ENCODE data around the gene ISG20L2.
A peak's percentile ranks its signal among the peaks of the same experiment; 100 is the strongest.

Gene ISG20L2

DNA sequence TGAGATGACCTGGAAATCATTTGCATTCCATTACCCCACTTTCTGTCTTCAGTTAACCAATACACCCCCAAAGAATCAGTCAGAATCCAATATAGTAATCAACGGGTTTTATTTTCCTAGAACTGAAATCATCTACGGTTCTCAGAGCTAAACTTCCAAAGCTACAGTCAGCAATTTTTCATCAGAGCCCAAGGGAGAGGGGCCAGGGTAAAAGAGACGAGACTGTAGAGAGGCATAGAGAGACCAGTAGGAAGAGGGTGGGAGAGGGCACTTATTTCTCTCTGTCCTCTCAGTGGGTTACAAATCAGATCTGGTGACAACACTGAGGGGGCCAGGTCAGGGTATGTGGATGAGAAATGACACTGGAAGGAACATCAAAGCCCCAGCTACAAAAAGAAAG lies 13.5 kb upstream of the ISG20L2 start:
- H3K36me3 Mint-ChIP-seq: peaks cover 52% of the 10 kb centered on the region
- H3K4me1 Mint-ChIP-seq: peaks cover 71% of the 10 kb centered on the region
- no peaks in the 10 kb centered on the region for H3K27me3 Mint-ChIP-seq
- H3K4me3 Mint-ChIP-seq: no peak overlapping the region
- no peak for DNase-seq
- H3K9me3 Mint-ChIP-seq: no peaks in the 10 kb centered on the region
- CTCF ChIA-PET: interaction anchor here (1.8 to 2.2 kb wide), 2 partner anchors 16 to 52 kb away, joined by 6 to 12 read pairs; no protein-coding TSS in a partner anchor
- H3K27ac Mint-ChIP-seq: peak overlapping the region; percentile 97

- Mint-ChIP-seq H3K4me3 (peak overlapping the region; percentile 97), H3K36me3 (peaks cover 51% of the 10 kb centered on the region), H3K4me1 (peaks cover 67% of the 10 kb centered on the region), H3K27me3 (no peaks in the 10 kb centered on the region), H3K9me3 (no peaks in the 10 kb centered on the region), H3K27ac (peak overlapping the region; percentile 97)
- CTCF ChIA-PET: interaction anchor here (0.9 to 2.2 kb wide), 5 partner anchors 11 to 118 kb away, joined by 4 to 17 read pairs (median 9); no protein-coding TSS in a partner anchor
- no peak for DNase-seq
These were observed 13.0 kb upstream of the ISG20L2 start for GRCh38 chr1:156741481-156741983.

- H3K9me3 Mint-ChIP-seq: no peaks in the 10 kb centered on the region
- peaks cover 61% of the 10 kb centered on the region for H3K4me1 Mint-ChIP-seq
- H3K27me3 Mint-ChIP-seq: no peaks in the 10 kb centered on the region
- DNase-seq: peak; percentile 98
- H3K27ac Mint-ChIP-seq: peak within 1 kb of the TSS; percentile 97
- peak within 1 kb of the TSS; percentile 97 for H3K4me3 Mint-ChIP-seq
- CTCF ChIA-PET: interaction anchor here (0.9 to 2.2 kb wide), 6 partner anchors 11 to 119 kb away, joined by 3 to 17 read pairs (median 5); partner anchors contain the start of genes ISG20L2 and METTL25B
- H3K36me3 Mint-ChIP-seq: peaks cover 51% of the 10 kb centered on the region
These were observed 12.3 kb upstream of the ISG20L2 start, which contains the start of gene MRPL24 for GRCh38 chr1:156740741-156741480. MRPL24 (minus strand) TSS chr1:156741088; CDS start chr1:156738704, 2,384 bp downstream.

DNA sequence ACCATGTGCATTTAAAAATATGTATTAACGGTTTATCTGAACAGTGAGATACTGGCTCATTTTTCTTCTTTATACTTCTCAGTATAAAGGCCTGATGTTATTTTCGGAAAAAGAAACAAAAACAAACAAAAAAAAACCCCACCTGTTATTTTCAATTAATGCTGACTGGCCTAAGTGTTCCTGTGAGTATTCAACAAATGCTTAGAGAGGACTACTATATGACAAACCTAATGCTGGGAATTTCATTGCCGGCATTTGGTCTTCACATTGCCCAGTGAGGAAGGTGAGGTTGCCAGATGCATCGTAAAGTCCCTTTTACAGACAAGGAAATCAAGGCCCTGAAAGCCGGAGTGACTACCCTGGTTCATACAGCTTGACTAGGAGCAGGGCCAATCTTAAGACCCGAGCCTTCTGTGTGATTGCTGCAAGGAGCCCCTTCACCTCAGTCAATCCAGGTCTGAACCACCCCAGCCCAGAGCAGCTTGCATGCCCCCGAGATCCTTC lies 11.7 kb upstream of the ISG20L2 start:
- Mint-ChIP-seq H3K27ac (peak overlapping the region; percentile 97), H3K4me1 (peaks cover 54% of the 10 kb centered on the region), H3K36me3 (peaks cover 47% of the 10 kb centered on the region), H3K9me3 (no peaks in the 10 kb centered on the region), H3K27me3 (no peaks in the 10 kb centered on the region), H3K4me3 (peak overlapping the region; percentile 97)
- CTCF ChIA-PET: interaction anchor here (0.9 to 2.0 kb wide), 5 partner anchors 10 to 119 kb away, joined by 3 to 17 read pairs (median 4); partner anchors contain the start of genes ISG20L2 and METTL25B
- no peak for DNase-seq

DNA sequence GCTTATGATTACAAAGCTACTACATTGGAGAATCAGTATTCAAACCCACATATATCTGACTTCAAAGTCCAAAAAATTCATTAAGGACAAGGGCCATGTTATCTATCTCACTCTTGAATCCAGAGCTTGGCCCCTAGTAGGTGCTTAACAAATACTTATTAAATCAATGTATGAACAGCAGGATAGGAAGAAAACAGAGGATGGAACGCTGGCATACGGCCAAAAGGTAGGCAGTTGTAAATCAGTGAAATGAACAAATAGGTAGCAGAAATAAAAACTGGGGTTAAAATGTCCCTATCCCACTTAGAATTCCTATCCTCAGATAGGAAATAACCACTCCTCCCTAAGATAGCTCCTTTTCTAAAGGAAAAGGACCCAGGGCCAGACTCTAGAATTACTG lies 10.3 kb upstream of the ISG20L2 start:
- no peak overlapping the region for H3K27ac Mint-ChIP-seq
- H3K4me3 Mint-ChIP-seq: no peak overlapping the region
- DNase-seq: no peak
- H3K9me3 Mint-ChIP-seq: no peaks in the 10 kb centered on the region
- CTCF ChIA-PET: interaction anchor here (1.3 kb wide), 2 partner anchors 8 to 12 kb away, joined by 5 to 9 read pairs; no protein-coding TSS in a partner anchor
- H3K4me1 Mint-ChIP-seq: peaks cover 45% of the 10 kb centered on the region
- H3K27me3 Mint-ChIP-seq: no peaks in the 10 kb centered on the region
- H3K36me3 Mint-ChIP-seq: peaks cover 40% of the 10 kb centered on the region

- H3K4me3 Mint-ChIP-seq: no peak overlapping the region
These were observed 9.8 kb upstream of the ISG20L2 start for GRCh38 chr1:156738407-156738806.

GRCh38 chr1:156733989-156734584 lies 5.5 kb upstream of the ISG20L2 start:
- no peaks in the 10 kb centered on the region for H3K27me3 Mint-ChIP-seq
- H3K9me3 Mint-ChIP-seq: no peaks in the 10 kb centered on the region
- no peak overlapping the region for H3K4me3 Mint-ChIP-seq
- H3K27ac Mint-ChIP-seq: no peak overlapping the region
- DNase-seq: no peak
- CTCF ChIA-PET: no interaction called here
- peaks cover 22% of the 10 kb centered on the region for H3K4me1 Mint-ChIP-seq
- H3K36me3 Mint-ChIP-seq: peaks cover 27% of the 10 kb centered on the region

More at GRCh38 chr1:156738407-156738806, 9.8 kb upstream of the ISG20L2 start:
- DNase-seq: no peak
- Mint-ChIP-seq H3K27me3 (no peaks in the 10 kb centered on the region), H3K9me3 (no peaks in the 10 kb centered on the region), H3K4me1 (peaks cover 42% of the 10 kb centered on the region), H3K27ac (no peak overlapping the region), H3K36me3 (peaks cover 39% of the 10 kb centered on the region)
- CTCF ChIA-PET: interaction anchor here (1.3 kb wide), 2 partner anchors 8 to 12 kb away, joined by 5 to 9 read pairs; no protein-coding TSS in a partner anchor

GRCh38 chr1:156727926-156728598 lies 504 bp downstream of the ISG20L2 start, which contains the start of gene METTL25B:
METTL25B (plus strand) TSS chr1:156728469; CDS start chr1:156729105, 636 bp downstream.
- CTCF ChIA-PET: interaction anchor here (0.7 to 5.1 kb wide), 13 partner anchors 13 to 161 kb away, joined by 3 to 224 read pairs (median 35); partner anchors contain the start of genes HDGF, MRPL24, NTRK1 and PRCC
- DNase-seq: peak; percentile 86

DNA sequence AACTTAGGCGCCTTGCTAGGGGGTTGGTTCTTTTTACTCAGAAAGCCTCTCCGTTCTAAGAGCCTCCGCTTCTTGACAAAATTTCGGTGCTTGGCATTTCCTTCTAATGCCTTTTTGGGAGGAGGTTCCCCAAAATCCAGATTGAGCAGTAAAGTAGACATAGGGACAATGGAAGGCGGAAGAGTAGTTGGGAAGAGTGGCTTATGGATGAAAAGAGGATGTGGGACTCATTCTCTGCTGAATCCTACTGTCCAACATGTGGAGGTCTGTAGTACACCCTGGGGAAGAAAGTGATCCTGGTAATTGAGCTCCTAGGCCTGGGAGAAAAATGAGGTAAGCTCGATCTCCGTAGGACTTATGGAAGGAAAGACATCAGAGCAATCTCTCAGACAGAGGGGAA lies 1.1 kb downstream of the ISG20L2 start:
- Mint-ChIP-seq H3K27me3 (no peaks in the 10 kb centered on the region), H3K4me3 (no peak overlapping the region), H3K9me3 (no peaks in the 10 kb centered on the region), H3K4me1 (peaks cover 35% of the 10 kb centered on the region), H3K27ac (no peak overlapping the region), H3K36me3 (peaks cover 26% of the 10 kb centered on the region)
- no peak for DNase-seq
- CTCF ChIA-PET: interaction anchor here (0.6 to 5.1 kb wide), 29 partner anchors 11 to 201 kb away, joined by 3 to 224 read pairs (median 12); partner anchors contain the start of genes CRABP2, HAPLN2, HDGF and INSRR

More at GRCh38 chr1:156727926-156728598, 504 bp downstream of the ISG20L2 start, which contains the start of gene METTL25B:
- H3K9me3 Mint-ChIP-seq: no peaks in the 10 kb centered on the region
- no peaks in the 10 kb centered on the region for H3K27me3 Mint-ChIP-seq
- H3K36me3 Mint-ChIP-seq: peaks cover 29% of the 10 kb centered on the region
- H3K27ac Mint-ChIP-seq: no peak within 1 kb of the TSS
- peaks cover 35% of the 10 kb centered on the region for H3K4me1 Mint-ChIP-seq
- H3K4me3 Mint-ChIP-seq: no peak within 1 kb of the TSS

DNA sequence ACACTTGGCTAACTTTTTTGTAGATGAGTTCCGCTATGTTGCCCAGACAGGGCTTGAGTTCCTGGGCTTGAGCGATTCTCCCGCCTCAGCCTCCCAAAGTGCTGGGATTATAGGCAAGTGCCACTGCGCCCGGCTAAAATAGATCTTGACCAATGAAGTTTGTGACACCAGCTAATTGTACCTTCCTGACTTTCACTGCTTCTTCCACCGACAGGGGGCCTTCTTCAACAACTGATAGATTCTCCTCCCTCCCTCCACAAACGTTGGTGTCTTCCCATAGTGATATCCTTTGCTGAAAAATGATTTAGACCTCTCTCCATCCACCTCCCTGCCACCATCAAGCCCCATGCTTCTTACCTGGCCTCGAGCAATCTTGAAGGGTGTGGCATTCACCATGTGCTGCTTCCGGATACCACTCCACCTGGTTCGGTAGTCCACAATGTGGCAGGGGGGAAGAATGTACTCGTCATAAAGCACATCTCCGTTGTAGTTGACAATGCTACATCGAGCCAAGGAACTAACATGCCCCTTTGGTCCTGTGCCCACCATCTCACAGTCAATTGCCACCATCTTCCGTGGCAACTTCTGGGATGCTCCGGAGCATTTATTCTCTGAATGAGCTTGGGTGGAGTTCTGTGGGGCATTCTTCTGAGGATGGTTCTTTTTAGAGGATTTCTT lies 1.9 kb downstream of the ISG20L2 start:
- H3K9me3 Mint-ChIP-seq: no peaks in the 10 kb centered on the region
- no peak overlapping the region for H3K4me3 Mint-ChIP-seq
- no peaks in the 10 kb centered on the region for H3K27me3 Mint-ChIP-seq
- H3K27ac Mint-ChIP-seq: no peak overlapping the region
- H3K36me3 Mint-ChIP-seq: peaks cover 27% of the 10 kb centered on the region
- CTCF ChIA-PET: interaction anchor here (0.6 to 5.1 kb wide), 60 partner anchors 10 to 724 kb away, joined by 3 to 224 read pairs (median 8); partner anchors contain the start of genes CRABP2, GPATCH4, HAPLN2 and HDGF
- H3K4me1 Mint-ChIP-seq: peaks cover 35% of the 10 kb centered on the region
- DNase-seq: peak; percentile 75

- peak; percentile 89 for DNase-seq
- Mint-ChIP-seq H3K36me3 (peaks cover 31% of the 10 kb centered on the region), H3K27me3 (no peaks in the 10 kb centered on the region), H3K27ac (no peak overlapping the region), H3K4me1 (peaks cover 31% of the 10 kb centered on the region), H3K4me3 (no peak overlapping the region), H3K9me3 (no peaks in the 10 kb centered on the region)
- CTCF ChIA-PET: interaction anchor here (0.6 to 5.1 kb wide), 63 partner anchors 10 to 724 kb away, joined by 3 to 224 read pairs (median 8); partner anchors contain the start of genes CRABP2, GPATCH4, HAPLN2 and HDGF
These were observed 2.8 kb downstream of the ISG20L2 start for GRCh38 chr1:156725683-156726280.

- Mint-ChIP-seq H3K36me3 (peaks cover 34% of the 10 kb centered on the region), H3K9me3 (no peaks in the 10 kb centered on the region)
These were observed 7.0 kb downstream of the ISG20L2 start for GRCh38 chr1:156721535-156721934.

More at GRCh38 chr1:156721535-156721934, 7.0 kb downstream of the ISG20L2 start:
- Mint-ChIP-seq H3K4me1 (peaks cover 16% of the 10 kb centered on the region), H3K27me3 (no peaks in the 10 kb centered on the region), H3K4me3 (no peak overlapping the region), H3K27ac (peak overlapping the region; percentile 60)
- DNase-seq: no peak
- CTCF ChIA-PET: interaction anchor here (0.8 to 1.5 kb wide), 8 partner anchors 9 to 206 kb away, joined by 3 to 12 read pairs (median 3); partner anchors contain the start of genes INSRR and NTRK1
